ENCODE data around the gene ZMAT5. TPM values are rescaled to one million over a fixed set of nuclear protein-coding genes. Genes with fewer than 3 reads are reported as not detected.

The ZMAT5 gene
- total and polyA plus RNA-seq, 9 of the 15 experiments (the other 6 are each of a cell fraction or from before 2014, with no cell fraction given) = 2.0 to 25.2 (median 11.9) TPM

GRCh38 chr22:29756341-29756740 lies 10.5 kb downstream of the ZMAT5 start:
- CTCF ChIA-PET (ENCODE audit: low intra/inter-chr PET ratio) = no interaction called here
- no TSS peak for BruUV-seq (replicated peaks)
- Histone ChIP-seq H3K4me2 (ENCODE audit: insufficient read depth, low read length) (no peak overlapping the region), H4K20me1 (replicated peaks; ENCODE audit: control insufficient read depth, insufficient read depth, low read length) (no peaks in the 10 kb centered on the region), H3K27me3 (ENCODE audit: control insufficient read depth in 2 of 2, insufficient read depth in 2 of 2, low read length in 2 of 2) (no peaks in the 10 kb centered on the region), H3K4me1 (replicated peaks in 1 of 2; ENCODE audit: control insufficient read depth in 2 of 2, insufficient read depth in 2 of 2, low read length in 2 of 2) (no peaks in the 10 kb centered on the region; a peak in 3 of 5 replicates), H3K36me3 (ENCODE audit: control insufficient read depth, insufficient read depth, low read length) (no peaks in the 10 kb centered on the region), H2AFZ (ENCODE audit: low read depth, low read length) (no peak overlapping the region), H3K9me1 (ENCODE audit: control insufficient read depth, insufficient read depth, low read length) (no peaks in the 10 kb centered on the region), H3K27ac (ENCODE audit: extremely low read depth, low read depth, low read length) (no peak overlapping the region), H3K9me3 (replicated peaks; ENCODE audit: control insufficient read depth, insufficient read depth, low read depth, low read length) (no peaks in the 10 kb centered on the region), H3K9ac (ENCODE audit: insufficient read depth in 1 of 2, low read depth in 2 of 2, low read length in 2 of 2) (no peak overlapping the region), H3K79me2 (ENCODE audit: control insufficient read depth, insufficient read depth, low read length) (no peaks in the 10 kb centered on the region), H3K4me3 (no peak overlapping the region)
- no peak for DNase-seq (ENCODE audit: extremely low read depth in 1 of 4, low spot score in 3 of 4)
- in situ Hi-C loops (cut with MboI) = no loop called here
- 68% methylated on average over 4 of the region's 7 CpGs for WGBS (ENCODE audit: insufficient coverage, low coverage, missing lambda C conversion rate)
- no peak for TF ChIP-seq GATAD2B (IDR thresholded peaks at IDR 0.05; ENCODE audit: borderline replicate concordance)
- TF ChIP-seq BRF2 (IDR thresholded peaks at IDR 0.05; ENCODE audit: borderline replicate concordance, insufficient read depth, insufficient read length) = no peak
- no peak for TF ChIP-seq ZNF431 (CRISPR knock-in tag; IDR thresholded peaks at IDR 0.05)
- TF ChIP-seq ZNF253 (CRISPR knock-in tag; conservative IDR thresholded peaks at IDR 0.05) = no peak
- no peak for TF ChIP-seq MEF2A (IDR thresholded peaks at IDR 0.05; ENCODE audit: control insufficient read depth, low read depth, low read length)
- TF ChIP-seq ZBTB26 (CRISPR knock-in tag; IDR thresholded peaks at IDR 0.05) = no peak
- no peak for TF ChIP-seq MEIS2 (IDR thresholded peaks at IDR 0.05; ENCODE audit: partially characterized antibody)
- no peak for FAIRE-seq
- no peak for ATAC-seq
- intact Hi-C loops (cut with micrococcal nuclease) = no loop called here
- POLR2A ChIA-PET = interaction anchor here (0.6 kb wide), 1 partner anchor 68 kb away, joined by 3 read pairs; no protein-coding TSS in a partner anchor
